DND-41 (cell line): ENCODE measurements around the gene TNNT2.
A peak's percentile ranks its signal among the peaks of the same experiment; 100 is the strongest.

Source experiments
- EZH2 ChIP-seq: IDR thresholded peaks from 3 replicates; pipeline ENCODE4 v1.6.1; 2012; ENCODE audit warnings: borderline replicate concordance, low read depth, mild to moderate bottlenecking, moderate library complexity, low read length, inconsistent platforms; ENCODE audit not compliant: severe bottlenecking
- TF ChIP-seq, protein P1 (sequence below): IDR thresholded peaks from 2 replicates; pipeline ENCODE4 v1.5.1; 2012; ENCODE audit warnings: borderline replicate concordance, low read length, moderate library complexity, mild to moderate bottlenecking; ENCODE audit not compliant: poor library complexity, severe bottlenecking; ENCODE audit errors: extremely low read depth

- TF ChIP-seq, protein P1, sequence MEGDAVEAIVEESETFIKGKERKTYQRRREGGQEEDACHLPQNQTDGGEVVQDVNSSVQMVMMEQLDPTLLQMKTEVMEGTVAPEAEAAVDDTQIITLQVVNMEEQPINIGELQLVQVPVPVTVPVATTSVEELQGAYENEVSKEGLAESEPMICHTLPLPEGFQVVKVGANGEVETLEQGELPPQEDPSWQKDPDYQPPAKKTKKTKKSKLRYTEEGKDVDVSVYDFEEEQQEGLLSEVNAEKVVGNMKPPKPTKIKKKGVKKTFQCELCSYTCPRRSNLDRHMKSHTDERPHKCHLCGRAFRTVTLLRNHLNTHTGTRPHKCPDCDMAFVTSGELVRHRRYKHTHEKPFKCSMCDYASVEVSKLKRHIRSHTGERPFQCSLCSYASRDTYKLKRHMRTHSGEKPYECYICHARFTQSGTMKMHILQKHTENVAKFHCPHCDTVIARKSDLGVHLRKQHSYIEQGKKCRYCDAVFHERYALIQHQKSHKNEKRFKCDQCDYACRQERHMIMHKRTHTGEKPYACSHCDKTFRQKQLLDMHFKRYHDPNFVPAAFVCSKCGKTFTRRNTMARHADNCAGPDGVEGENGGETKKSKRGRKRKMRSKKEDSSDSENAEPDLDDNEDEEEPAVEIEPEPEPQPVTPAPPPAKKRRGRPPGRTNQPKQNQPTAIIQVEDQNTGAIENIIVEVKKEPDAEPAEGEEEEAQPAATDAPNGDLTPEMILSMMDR, result peak; percentile 96
- TF ChIP-seq EZH2, result no peak
These were observed 30.8 kb upstream of the TNNT2 start for GRCh38 chr1:201408176-201408833.
